Right cardiac atrium (tissue), 5 donors: Measurements from ENCODE around the gene DZIP1L. TPM values are rescaled to one million over a fixed set of nuclear protein-coding genes. Genes with fewer than 3 reads are reported as not detected.

ENCODE experiments used
- ATAC-seq, 2 donors: fragments of 200-7000 bp; cut with Tn5 transposase; one replicate each; pipeline versions ENCODE4 v1.8.0 to v1.9.1; 2020; ENCODE audit warnings: moderate library complexity in 2 of 2, mild to moderate bottlenecking in 1 of 2
- DNase-seq, 3 donors: peaks; one replicate each; pipeline ENCODE4 v3.0.0-alpha.2; 2020
- H3K27ac ChIP-seq: one replicate; pipeline ENCODE4 v1.5.1; 2013; ENCODE audit warnings: mild to moderate bottlenecking, low read length, control low read depth, moderate library complexity
- H3K27me3 ChIP-seq: one replicate; pipeline ENCODE4 v1.6.1; 2013; ENCODE audit not compliant: control insufficient read depth, insufficient read depth
- H3K4me1 ChIP-seq: one replicate; pipeline ENCODE4 v1.6.1; 2013; ENCODE audit warnings: low read length; ENCODE audit not compliant: control insufficient read depth, insufficient read depth
- H3K4me3 ChIP-seq: one replicate; pipeline ENCODE4 v1.5.1; 2013; ENCODE audit warnings: low read length, control low read depth
- H3K9me3 ChIP-seq: one replicate; pipeline ENCODE4 v1.6.1; 2013; ENCODE audit warnings: low read length; ENCODE audit not compliant: control insufficient read depth
- WGBS: extraction: QIAGEN DNeasy Blood & Tissue Kit; methylation state at CpG from one replicate; pipeline ENCODE4 v1.1.7; 2013; 5-methylcytosine and 5-hydroxymethylcytosine counted together
- intact Hi-C, 4 donors: fragments of 100-400 bp; cut with DNase I; formaldehyde crosslinking; loops; one replicate each; pipeline versions ENCODE4 v1.11.0 to v1.14.0; 2022 to 2023
- polyA plus RNA-seq: library from polyadenylated mRNA; stranded (reverse); fragments of 200-250 nt; gene quantifications from one replicate; pipeline ENCODE4 v1.2.3, GENCODE V29; 2013
- total RNA-seq, 4 donors: library from RNA; stranded (reverse); fragmentation: NEBNext Ultra II Directional; extraction: Animal tissue kit (Norgen Biotek cat#: 25700); gene quantifications; one replicate each; pipeline ENCODE4 v1.2.1, GENCODE V29; 2021
- donor health status: healthy with polysubstance abuse.
- donor health status: DM: no; HTN: yes; CAD: no.
- donor health status: DM: no; HTN: no; CAD: no.
- donor health status: DM: no; HTN: yes; CAD: no; lungs with severe emphysema.
- donor health status: DM: yes; HTN: yes; CAD: no.

Gene DZIP1L
- total and polyA plus RNA-seq, 5 donors: 2.6 to 6.2 (median 3.8) TPM

DNA sequence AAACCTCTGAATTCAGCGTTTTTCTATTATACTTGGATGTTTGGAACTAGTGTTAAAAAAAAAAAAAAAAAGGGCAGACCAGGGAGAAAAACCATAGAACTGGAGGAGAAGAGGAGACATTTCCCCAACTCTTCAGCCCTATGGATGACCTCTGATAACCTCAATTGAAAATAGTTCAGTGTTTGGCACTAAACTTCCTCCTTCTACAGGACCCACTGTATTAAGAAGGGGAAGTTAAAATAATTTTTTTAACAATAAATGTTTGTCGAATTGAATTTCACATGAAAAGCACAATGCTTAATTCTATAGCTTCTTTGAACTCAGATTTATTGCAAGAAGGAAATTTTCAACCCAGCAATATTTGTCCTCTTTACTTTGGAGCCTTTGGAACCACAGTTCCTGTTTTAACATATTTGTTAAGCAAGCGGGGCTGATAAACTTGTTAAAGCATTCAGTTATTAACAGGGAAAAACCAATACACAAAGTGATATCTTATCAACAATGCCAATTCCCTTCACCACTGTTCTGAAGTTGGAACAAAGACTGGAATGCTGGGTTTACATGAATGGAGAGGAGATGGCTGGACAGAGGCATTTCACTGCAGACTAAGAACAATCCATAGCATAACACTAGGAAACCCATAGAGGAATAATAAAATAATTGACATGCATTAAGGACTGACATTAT is 19.9 kb upstream of the DZIP1L start:
- H3K4me1 ChIP-seq: no peaks in the 10 kb centered on the region
- H3K27ac ChIP-seq: no peak overlapping the region
- no peaks in the 10 kb centered on the region for H3K9me3 ChIP-seq
- intact Hi-C loops: no loop called here
- H3K27me3 ChIP-seq: no peaks in the 10 kb centered on the region
- 62% methylated on average over 3 of the region's 3 CpGs for WGBS
- ATAC-seq: no peak
- no peak for DNase-seq
- no peak overlapping the region for H3K4me3 ChIP-seq

- Histone ChIP-seq H3K27ac (no peak within 1 kb of the TSS), H3K9me3 (no peaks in the 10 kb centered on the region), H3K4me3 (no peak within 1 kb of the TSS), H3K27me3 (no peaks in the 10 kb centered on the region), H3K4me1 (no peaks in the 10 kb centered on the region)
- DNase-seq (no peak), ATAC-seq (no peak)
- intact Hi-C loops: no loop called here
- WGBS: 75% methylated on average over 1 of the region's 1 CpG
These were observed 16.8 kb upstream of the DZIP1L start, which contains the start of gene A4GNT for GRCh38 chr3:138132239-138132638. A4GNT (minus strand) TSS chr3:138132390; CDS start chr3:138131256, 1,134 bp downstream.

- 91% methylated on average over 1 of the region's 1 CpG for WGBS
- no peak for ATAC-seq
- no peaks in the 10 kb centered on the region for H3K4me1 ChIP-seq
- no peak overlapping the region for H3K4me3 ChIP-seq
- DNase-seq: no peak
- intact Hi-C loops: no loop called here
- H3K27me3 ChIP-seq: no peaks in the 10 kb centered on the region
- no peak overlapping the region for H3K27ac ChIP-seq
- H3K9me3 ChIP-seq: no peaks in the 10 kb centered on the region
These were observed 12.4 kb upstream of the DZIP1L start for GRCh38 chr3:138127636-138128365.

GRCh38 chr3:138125548-138126221 is 10.3 kb upstream of the DZIP1L start:
- peak overlapping the region; percentile 78 for H3K27ac ChIP-seq
- intact Hi-C loops: no loop called here
- peak; percentile 69 to 72 for ATAC-seq

GRCh38 chr3:138124706-138125355 is 9.4 kb upstream of the DZIP1L start:
- intact Hi-C loops: no loop called here
- Histone ChIP-seq H3K27me3 (no peaks in the 10 kb centered on the region), H3K27ac (no peak overlapping the region), H3K4me1 (no peaks in the 10 kb centered on the region), H3K4me3 (no peak overlapping the region), H3K9me3 (no peaks in the 10 kb centered on the region)
- DNase-seq (no peak), ATAC-seq (no peak)
- 73% methylated on average over 10 of the region's 10 CpGs for WGBS

More at GRCh38 chr3:138125548-138126221, 10.3 kb upstream of the DZIP1L start:
- WGBS: 34% methylated on average over 5 of the region's 5 CpGs
- Histone ChIP-seq H3K4me1 (no peaks in the 10 kb centered on the region), H3K27me3 (no peaks in the 10 kb centered on the region), H3K4me3 (no peak overlapping the region), H3K9me3 (no peaks in the 10 kb centered on the region)
- no peak for DNase-seq

DNA sequence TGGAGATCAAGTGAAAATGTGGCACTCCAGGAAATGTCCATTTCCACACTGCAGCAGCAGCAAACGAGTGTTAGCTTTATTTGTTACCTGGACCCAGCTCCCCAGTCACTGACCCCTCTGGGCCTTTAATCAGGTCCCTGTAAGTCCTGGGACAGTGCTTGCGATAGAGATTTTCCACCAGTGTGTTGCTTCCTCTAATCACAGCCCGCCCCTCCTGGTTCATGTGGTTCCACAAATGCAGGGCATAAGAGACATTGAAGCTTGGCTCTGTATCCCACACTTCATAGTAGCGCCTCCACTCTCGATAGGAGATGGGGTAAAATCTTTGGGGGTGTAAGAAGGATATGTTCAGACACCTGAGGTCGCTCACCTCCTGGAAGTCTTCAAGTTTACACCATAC is 8.8 kb upstream of the DZIP1L start:
- Histone ChIP-seq H3K9me3 (no peaks in the 10 kb centered on the region), H3K4me3 (no peak overlapping the region), H3K27ac (no peak overlapping the region), H3K4me1 (no peaks in the 10 kb centered on the region), H3K27me3 (no peaks in the 10 kb centered on the region)
- ATAC-seq: no peak
- intact Hi-C loops: no loop called here
- no peak for DNase-seq
- 84% methylated on average over 6 of the region's 6 CpGs for WGBS

DNA sequence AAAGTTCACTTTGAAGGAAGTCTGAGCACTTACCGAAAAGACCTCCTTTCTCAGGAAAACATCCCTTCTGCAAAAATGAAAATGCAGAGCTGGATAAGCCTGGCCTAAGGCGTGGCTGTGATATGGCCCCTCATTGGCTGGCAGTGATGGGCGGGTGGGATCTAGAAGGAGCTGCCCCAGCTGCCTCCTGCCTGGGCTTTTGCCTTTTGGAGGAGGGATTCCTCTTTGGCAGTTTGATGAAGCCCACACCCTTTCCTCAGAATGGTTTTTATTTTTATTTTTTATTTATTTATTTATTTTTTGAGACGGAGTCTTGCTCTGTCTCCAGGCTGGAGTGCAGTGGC is 4.0 kb upstream of the DZIP1L start:
- no peak for ATAC-seq

DNA sequence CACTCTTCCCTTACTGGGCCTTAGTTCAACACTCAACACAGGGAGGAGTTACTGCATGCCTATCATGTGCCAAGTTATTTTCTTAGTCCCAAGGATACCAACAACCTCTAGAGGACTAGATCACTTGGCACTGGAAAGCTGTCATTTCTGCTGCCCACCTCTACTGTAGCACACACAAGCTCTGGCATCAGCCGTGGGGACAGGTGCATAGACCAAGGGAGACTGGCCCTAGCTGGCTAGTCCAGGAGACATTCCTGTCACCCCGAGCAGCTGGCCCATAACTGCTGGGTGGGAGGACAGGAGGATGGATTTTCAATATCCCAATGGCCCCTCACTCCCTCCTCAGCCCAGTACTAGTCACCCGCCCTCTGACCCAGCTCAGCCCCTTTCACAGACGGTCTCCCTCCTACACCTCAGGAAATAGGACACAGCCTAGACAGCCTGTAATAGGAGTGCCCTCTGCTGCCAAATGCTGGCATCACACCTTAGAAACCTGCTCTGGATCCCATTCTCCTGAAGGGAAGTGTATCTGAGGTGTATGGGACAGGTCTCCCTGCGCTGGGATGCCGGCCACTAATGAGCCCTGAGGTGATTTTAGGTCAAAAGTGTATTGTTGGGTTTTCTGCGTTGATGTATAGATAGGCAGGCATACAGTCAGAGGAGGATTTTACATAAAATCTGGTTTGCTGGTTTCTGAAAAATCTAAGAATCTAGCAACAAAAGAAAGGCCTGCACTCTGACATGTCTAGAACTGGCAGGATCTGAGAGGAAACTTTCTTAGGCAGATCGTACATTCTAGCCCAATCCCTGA is 3.4 kb upstream of the DZIP1L start:
- ATAC-seq (peak; percentile 62 to 67), DNase-seq (peak; percentile 68 to 88 (median 80))
- Histone ChIP-seq H3K27me3 (no peaks in the 10 kb centered on the region), H3K4me3 (no peak overlapping the region), H3K27ac (no peak overlapping the region), H3K4me1 (peaks cover 6% of the 10 kb centered on the region), H3K9me3 (no peaks in the 10 kb centered on the region)
- WGBS: 35% methylated on average over 8 of the region's 8 CpGs
- intact Hi-C loops: loop anchor here (2.0 to 10.0 kb wide), 3 partner anchors 48 to 54 kb away; no protein-coding TSS in a partner anchor

More for the DNA sequence above, 4.0 kb upstream of the DZIP1L start:
- peak in 2 of 3 donors; percentile 59 to 60 for DNase-seq
- 49% methylated on average over 4 of the region's 4 CpGs for WGBS
- Histone ChIP-seq H3K4me3 (no peak overlapping the region), H3K27ac (no peak overlapping the region), H3K27me3 (no peaks in the 10 kb centered on the region), H3K4me1 (peaks cover 4% of the 10 kb centered on the region), H3K9me3 (no peaks in the 10 kb centered on the region)
- intact Hi-C loops: loop anchor here (2.0 to 10.0 kb wide), 3 partner anchors 49 to 55 kb away; no protein-coding TSS in a partner anchor

DNA sequence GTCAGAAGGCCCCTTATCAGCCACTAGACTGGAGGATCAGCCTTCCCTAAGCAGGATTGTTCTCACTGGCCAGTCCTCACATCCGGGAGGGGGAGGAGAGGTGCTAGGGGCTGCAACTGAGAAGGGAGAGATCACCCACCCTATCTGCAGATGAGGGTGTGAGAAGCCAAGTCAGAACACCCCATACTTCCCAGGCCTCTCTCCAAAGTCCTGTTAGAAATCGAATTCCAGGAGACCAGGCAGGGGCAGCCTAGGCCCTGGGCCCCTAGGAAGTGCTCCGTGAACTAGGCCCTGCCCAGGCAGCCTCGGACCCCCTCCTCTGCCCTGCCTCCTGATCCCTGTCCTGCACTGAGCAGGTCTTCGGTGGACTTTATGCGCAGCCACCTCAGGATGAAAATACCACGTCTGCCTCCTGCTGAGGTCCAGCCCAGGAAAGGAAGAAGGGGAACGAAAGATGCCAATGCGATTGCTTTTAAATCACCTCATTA is 933 bp downstream of the DZIP1L start:
- ATAC-seq (peak in 1 of 2 donors; percentile 6), DNase-seq (no peak)
- WGBS: 13% methylated on average over 9 of the region's 9 CpGs
- intact Hi-C loops: loop anchor here in 1 of 4 donors (10.0 kb wide), 1 partner anchor 50 kb away; no protein-coding TSS in a partner anchor
- H3K27me3 ChIP-seq: no peaks in the 10 kb centered on the region
- no peaks in the 10 kb centered on the region for H3K9me3 ChIP-seq
- H3K27ac ChIP-seq: peak overlapping the region; percentile 53
- H3K4me3 ChIP-seq: peak overlapping the region; percentile 86
- H3K4me1 ChIP-seq: peaks cover 6% of the 10 kb centered on the region

DNA sequence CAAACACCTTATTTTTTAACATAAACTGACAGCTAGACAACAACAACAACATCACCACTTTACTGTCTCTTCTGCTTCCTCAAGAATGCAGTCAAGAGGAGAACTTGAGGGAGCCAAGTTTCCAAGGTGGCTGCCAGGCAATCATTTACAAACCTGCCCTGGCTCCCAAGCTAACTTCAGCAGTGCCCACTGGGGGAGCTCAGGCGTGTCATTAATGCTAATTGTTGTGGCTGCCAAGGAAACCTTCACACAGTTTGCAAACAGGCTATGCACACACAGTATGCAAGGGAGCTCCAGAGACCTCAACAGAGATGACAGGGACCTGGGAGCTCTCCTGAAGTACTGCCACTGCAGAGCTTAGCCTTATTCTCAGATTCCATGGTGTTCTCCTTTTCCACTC is 2.1 kb downstream of the DZIP1L start:
- intact Hi-C loops: loop anchor here in 1 of 4 donors (10.0 kb wide), 1 partner anchor 49 kb away; no protein-coding TSS in a partner anchor

More for the DNA sequence above, 2.1 kb downstream of the DZIP1L start:
- Histone ChIP-seq H3K4me3 (no peak overlapping the region), H3K4me1 (peaks cover 4% of the 10 kb centered on the region), H3K27ac (no peak overlapping the region), H3K27me3 (no peaks in the 10 kb centered on the region), H3K9me3 (no peaks in the 10 kb centered on the region)
- ATAC-seq: no peak
- 58% methylated on average over 1 of the region's 1 CpG for WGBS
- no peak for DNase-seq
